ENCODE measurements around the gene ARHGEF33.
"Not testable (repeated sequence)": the region's sequence is repeated elsewhere in the genome, so short reads cannot be mapped to it uniquely, and the experiment has no call there.

Gene ARHGEF33

GRCh38 chr2:38912619-38913018 lies 22.9 kb downstream of the ARHGEF33 start:
- Histone ChIP-seq H3K27me3 (ENCODE audit: control insufficient read depth, insufficient read depth, low read length) (no peaks in the 10 kb centered on the region), H3K9ac (ENCODE audit: low read length) (no peak overlapping the region), H3K4me3 (ENCODE audit: low read length) (no peak overlapping the region), H3K4me1 (ENCODE audit: control insufficient read depth, low read depth, low read length) (no peaks in the 10 kb centered on the region), H3K36me3 (ENCODE audit: control insufficient read depth, low read depth, low read length) (no peaks in the 10 kb centered on the region), H3K27ac (ENCODE audit: low read length) (no peak overlapping the region), H3K9me3 (ENCODE audit: control insufficient read depth, low read depth, low read length) (no peaks in the 10 kb centered on the region)

GRCh38 chr2:38922389-38922788 lies 32.7 kb downstream of the ARHGEF33 start:
- H3K4me3 ChIP-seq (ENCODE audit: low read length): no peak overlapping the region
- no peaks in the 10 kb centered on the region for H3K36me3 ChIP-seq (ENCODE audit: control insufficient read depth, low read depth, low read length)
- H3K27me3 ChIP-seq (ENCODE audit: control insufficient read depth, insufficient read depth, low read length): no peaks in the 10 kb centered on the region
- no peaks in the 10 kb centered on the region for H3K4me1 ChIP-seq (ENCODE audit: control insufficient read depth, low read depth, low read length)
- no peak overlapping the region for H3K9ac ChIP-seq (ENCODE audit: low read length)
- no peak overlapping the region for H3K27ac ChIP-seq (ENCODE audit: low read length)
- H3K9me3 ChIP-seq (ENCODE audit: control insufficient read depth, low read depth, low read length): no peaks in the 10 kb centered on the region

- no peaks in the 10 kb centered on the region for H3K4me1 ChIP-seq (ENCODE audit: control insufficient read depth, low read depth, low read length)
- no peaks in the 10 kb centered on the region for H3K36me3 ChIP-seq (ENCODE audit: control insufficient read depth, low read depth, low read length)
- no peaks in the 10 kb centered on the region for H3K9me3 ChIP-seq (ENCODE audit: control insufficient read depth, low read depth, low read length)
- H3K27ac ChIP-seq (ENCODE audit: low read length): no peak overlapping the region
- no peak overlapping the region for H3K9ac ChIP-seq (ENCODE audit: low read length)
- no peaks in the 10 kb centered on the region for H3K27me3 ChIP-seq (ENCODE audit: control insufficient read depth, insufficient read depth, low read length)
- H3K4me3 ChIP-seq (ENCODE audit: low read length): no peak overlapping the region
These were observed 33.2 kb downstream of the ARHGEF33 start for GRCh38 chr2:38922902-38923301.

DNA sequence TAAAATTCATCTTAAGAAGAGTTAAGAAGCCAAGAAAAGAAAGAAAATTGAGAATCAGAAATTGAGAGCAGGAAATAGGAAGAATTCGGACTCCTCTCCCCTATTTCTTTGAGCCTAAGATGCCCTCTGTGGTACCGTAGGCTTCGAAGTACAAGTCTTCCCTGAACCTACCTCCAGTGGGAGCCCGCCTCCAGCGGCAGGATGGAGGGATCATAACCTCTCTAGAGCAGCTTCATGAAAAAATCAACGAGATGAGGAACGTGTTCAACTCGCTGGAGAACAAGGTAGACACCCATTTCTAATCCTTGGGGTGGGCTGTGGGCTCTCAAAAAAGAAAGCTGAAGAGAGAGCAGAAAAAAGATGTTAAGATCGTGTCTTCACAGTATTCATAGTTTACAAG lies 36.3 kb downstream of the ARHGEF33 start:
- no peak overlapping the region for H3K9ac ChIP-seq (ENCODE audit: low read length)
- no peaks in the 10 kb centered on the region for H3K27me3 ChIP-seq (ENCODE audit: control insufficient read depth, insufficient read depth, low read length)
- no peaks in the 10 kb centered on the region for H3K36me3 ChIP-seq (ENCODE audit: control insufficient read depth, low read depth, low read length)
- no peaks in the 10 kb centered on the region for H3K9me3 ChIP-seq (ENCODE audit: control insufficient read depth, low read depth, low read length)
- H3K4me3 ChIP-seq (ENCODE audit: low read length): no peak overlapping the region
- H3K4me1 ChIP-seq (ENCODE audit: control insufficient read depth, low read depth, low read length): no peaks in the 10 kb centered on the region
- H3K27ac ChIP-seq (ENCODE audit: low read length): no peak overlapping the region

DNA sequence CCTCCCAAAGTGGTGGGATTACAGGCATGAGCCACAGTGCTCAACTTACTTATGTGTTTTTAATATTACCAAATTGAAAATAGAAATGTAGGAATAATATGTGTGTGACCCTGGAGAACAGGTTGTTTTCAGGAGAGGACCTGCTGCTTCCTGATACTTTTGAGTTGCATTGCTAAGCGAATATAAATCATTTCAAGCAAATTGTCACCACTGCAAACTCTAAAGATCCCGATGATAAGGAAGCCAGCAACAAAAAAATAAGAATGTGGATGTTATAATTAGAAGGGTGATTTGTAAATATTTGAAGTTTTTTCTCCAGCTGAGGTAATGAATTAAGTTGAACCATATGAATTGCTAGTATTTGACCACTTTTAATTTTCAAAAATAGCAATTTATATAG lies 40.9 kb downstream of the ARHGEF33 start:
- no peaks in the 10 kb centered on the region for H3K9me3 ChIP-seq (ENCODE audit: control insufficient read depth, low read depth, low read length)
- H3K9ac ChIP-seq (ENCODE audit: low read length): no peak overlapping the region
- H3K4me1 ChIP-seq (ENCODE audit: control insufficient read depth, low read depth, low read length): no peaks in the 10 kb centered on the region
- H3K36me3 ChIP-seq (ENCODE audit: control insufficient read depth, low read depth, low read length): no peaks in the 10 kb centered on the region
- H3K27me3 ChIP-seq (ENCODE audit: control insufficient read depth, insufficient read depth, low read length): no peaks in the 10 kb centered on the region
- H3K4me3 ChIP-seq (ENCODE audit: low read length): no peak overlapping the region
- no peak overlapping the region for H3K27ac ChIP-seq (ENCODE audit: low read length)

GRCh38 chr2:38932586-38932985 lies 42.9 kb downstream of the ARHGEF33 start:
- Histone ChIP-seq H3K4me3 (ENCODE audit: low read length) (no peak overlapping the region), H3K27me3 (ENCODE audit: control insufficient read depth, insufficient read depth, low read length) (no peaks in the 10 kb centered on the region), H3K36me3 (ENCODE audit: control insufficient read depth, low read depth, low read length) (no peaks in the 10 kb centered on the region), H3K9me3 (ENCODE audit: control insufficient read depth, low read depth, low read length) (no peaks in the 10 kb centered on the region), H3K4me1 (ENCODE audit: control insufficient read depth, low read depth, low read length) (no peaks in the 10 kb centered on the region), H3K9ac (ENCODE audit: low read length) (no peak overlapping the region), H3K27ac (ENCODE audit: low read length) (no peak overlapping the region)

GRCh38 chr2:38933653-38934052 lies 44.0 kb downstream of the ARHGEF33 start:
- Histone ChIP-seq H3K36me3 (ENCODE audit: control insufficient read depth, low read depth, low read length) (no peaks in the 10 kb centered on the region), H3K27ac (ENCODE audit: low read length) (no peak overlapping the region), H3K4me1 (ENCODE audit: control insufficient read depth, low read depth, low read length) (no peaks in the 10 kb centered on the region), H3K9ac (ENCODE audit: low read length) (no peak overlapping the region), H3K4me3 (ENCODE audit: low read length) (no peak overlapping the region), H3K9me3 (ENCODE audit: control insufficient read depth, low read depth, low read length) (no peaks in the 10 kb centered on the region), H3K27me3 (ENCODE audit: control insufficient read depth, insufficient read depth, low read length) (no peaks in the 10 kb centered on the region)

DNA sequence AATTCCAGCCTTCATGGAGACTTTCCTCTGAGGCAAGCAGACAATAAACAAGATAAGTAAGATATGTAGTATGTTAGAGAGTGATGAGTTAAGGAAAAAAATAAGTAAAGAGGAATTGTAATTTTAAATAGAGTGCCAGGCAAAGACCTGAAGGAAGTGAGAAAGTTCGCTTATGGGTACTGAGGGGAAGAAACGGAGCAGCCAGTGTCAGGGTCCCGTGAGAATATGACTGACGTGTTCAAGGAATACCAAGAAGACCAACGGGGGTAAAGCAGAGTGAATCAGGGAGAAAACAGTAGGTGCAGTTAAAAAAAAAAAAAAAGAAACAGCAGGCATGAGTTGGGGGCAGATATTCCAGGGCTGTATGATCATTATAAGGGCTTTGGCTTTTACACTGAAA lies 45.1 kb downstream of the ARHGEF33 start:
- H3K4me1 ChIP-seq (ENCODE audit: control insufficient read depth, low read depth, low read length): no peaks in the 10 kb centered on the region
- H3K9me3 ChIP-seq (ENCODE audit: control insufficient read depth, low read depth, low read length): no peaks in the 10 kb centered on the region
- no peak overlapping the region for H3K27ac ChIP-seq (ENCODE audit: low read length)
- no peak overlapping the region for H3K4me3 ChIP-seq (ENCODE audit: low read length)
- no peak overlapping the region for H3K9ac ChIP-seq (ENCODE audit: low read length)
- no peaks in the 10 kb centered on the region for H3K36me3 ChIP-seq (ENCODE audit: control insufficient read depth, low read depth, low read length)
- H3K27me3 ChIP-seq (ENCODE audit: control insufficient read depth, insufficient read depth, low read length): no peaks in the 10 kb centered on the region

- Histone ChIP-seq H3K9ac (ENCODE audit: low read length) (no peak overlapping the region), H3K9me3 (ENCODE audit: control insufficient read depth, low read depth, low read length) (no peaks in the 10 kb centered on the region), H3K4me3 (ENCODE audit: low read length) (no peak overlapping the region), H3K27ac (ENCODE audit: low read length) (no peak overlapping the region), H3K27me3 (ENCODE audit: control insufficient read depth, insufficient read depth, low read length) (no peaks in the 10 kb centered on the region), H3K36me3 (ENCODE audit: control insufficient read depth, low read depth, low read length) (no peaks in the 10 kb centered on the region), H3K4me1 (ENCODE audit: control insufficient read depth, low read depth, low read length) (no peaks in the 10 kb centered on the region)
These were observed 46.0 kb downstream of the ARHGEF33 start for GRCh38 chr2:38935568-38936172.

GRCh38 chr2:38936516-38936915 lies 46.8 kb downstream of the ARHGEF33 start:
- H3K4me1 ChIP-seq (ENCODE audit: control insufficient read depth, low read depth, low read length); H3K9ac ChIP-seq (ENCODE audit: low read length); H3K36me3 ChIP-seq (ENCODE audit: control insufficient read depth, low read depth, low read length); H3K4me3 ChIP-seq (ENCODE audit: low read length); H3K27me3 ChIP-seq (ENCODE audit: control insufficient read depth, insufficient read depth, low read length); H3K27ac ChIP-seq (ENCODE audit: low read length); H3K9me3 ChIP-seq (ENCODE audit: control insufficient read depth, low read depth, low read length): not testable (repeated sequence)

DNA sequence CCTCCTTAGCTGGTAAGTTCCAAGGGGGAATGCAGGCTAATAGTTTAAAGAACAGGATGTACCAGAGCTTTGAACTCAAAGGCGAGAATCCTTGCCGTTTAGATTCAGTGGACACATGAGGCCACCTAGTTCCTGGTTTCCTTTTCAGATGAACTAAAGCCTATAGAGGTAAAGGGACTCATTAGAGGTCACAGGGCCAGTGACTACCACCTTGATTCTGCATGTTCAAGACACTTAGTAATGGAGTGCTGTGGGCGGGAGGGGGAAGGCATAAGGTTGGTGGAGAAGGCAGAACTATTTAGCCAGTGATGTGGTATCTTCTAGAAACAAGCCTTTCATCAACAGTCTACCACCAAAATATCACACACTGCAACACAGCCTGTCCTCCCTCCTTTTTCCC lies 47.9 kb downstream of the ARHGEF33 start:
- no peak overlapping the region for H3K4me3 ChIP-seq (ENCODE audit: low read length)
- H3K27me3 ChIP-seq (ENCODE audit: control insufficient read depth, insufficient read depth, low read length): no peaks in the 10 kb centered on the region
- H3K9ac ChIP-seq (ENCODE audit: low read length): no peak overlapping the region
- H3K27ac ChIP-seq (ENCODE audit: low read length): no peak overlapping the region
- H3K36me3 ChIP-seq (ENCODE audit: control insufficient read depth, low read depth, low read length): no peaks in the 10 kb centered on the region
- no peaks in the 10 kb centered on the region for H3K4me1 ChIP-seq (ENCODE audit: control insufficient read depth, low read depth, low read length)
- H3K9me3 ChIP-seq (ENCODE audit: control insufficient read depth, low read depth, low read length): no peaks in the 10 kb centered on the region

DNA sequence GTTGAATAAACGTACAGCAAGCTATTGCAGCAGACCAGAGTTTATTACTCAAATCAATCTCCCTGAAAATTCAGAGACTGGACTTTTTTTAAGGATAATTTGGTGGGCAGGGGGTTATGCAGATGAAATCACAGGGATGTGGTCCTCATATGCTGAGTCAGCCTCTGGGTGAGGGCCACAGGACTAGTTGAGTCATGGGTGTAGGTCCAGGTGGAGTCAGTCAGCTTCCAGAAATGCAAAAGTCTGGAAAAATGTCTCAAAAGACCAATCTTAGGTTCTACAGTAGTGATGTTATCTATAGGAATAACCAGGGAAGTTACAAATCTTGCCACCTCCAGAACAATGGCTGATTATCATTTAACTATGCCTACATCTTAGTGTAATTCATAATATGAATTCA lies 51.1 kb downstream of the ARHGEF33 start:
- Histone ChIP-seq H3K4me3 (ENCODE audit: low read length) (no peak overlapping the region), H3K27me3 (ENCODE audit: control insufficient read depth, insufficient read depth, low read length) (no peaks in the 10 kb centered on the region), H3K9ac (ENCODE audit: low read length) (no peak overlapping the region), H3K27ac (ENCODE audit: low read length) (no peak overlapping the region), H3K36me3 (ENCODE audit: control insufficient read depth, low read depth, low read length) (no peaks in the 10 kb centered on the region), H3K9me3 (ENCODE audit: control insufficient read depth, low read depth, low read length) (no peaks in the 10 kb centered on the region), H3K4me1 (ENCODE audit: control insufficient read depth, low read depth, low read length) (peaks cover 11% of the 10 kb centered on the region)
